Tibial nerve (tissue), 4 donors: ENCODE results near the gene TMPRSS15. TPM values are rescaled to one million over a fixed set of nuclear protein-coding genes. Genes with fewer than 3 reads are reported as not detected.

ENCODE experiments used
- DNase-seq, 2 donors: peaks; one replicate each; pipeline ENCODE4 v3.0.0-alpha.2; 2019; ENCODE audit warnings: low spot score in 2 of 2
- H3K27ac ChIP-seq, 4 donors: fragments of 200-600 bp; sonication (generic) in 3 of 4; one replicate each; pipeline ENCODE4 v1.5.1; 2017 to 2019; ENCODE audit warnings: mild to moderate bottlenecking in 1 of 4
- H3K27me3 ChIP-seq, 2 donors: fragments of 200-600 bp; sonication (generic) in 1 of 2; one replicate each; pipeline versions ENCODE4 v1.5.1 to v1.6.0; 2017 to 2019
- H3K36me3 ChIP-seq, 3 donors: fragments of 200-600 bp; sonication (generic); one replicate each; pipeline ENCODE4 v1.5.1; 2018 to 2019
- H3K4me1 ChIP-seq, 4 donors: fragments of 200-600 bp; sonication (generic) in 3 of 4; one replicate each; pipeline ENCODE4 v1.5.1; 2017 to 2019
- H3K4me3 ChIP-seq, 4 donors: fragments of 200-600 bp; sonication (generic) in 3 of 4; one replicate each; pipeline ENCODE4 v1.5.1; 2017 to 2019; ENCODE audit warnings: mild to moderate bottlenecking in 1 of 4, moderate library complexity in 1 of 4
- H3K9me3 ChIP-seq, 4 donors: fragments of 200-600 bp; sonication (generic) in 3 of 4; one replicate each; pipeline ENCODE4 v1.5.1; 2017 to 2019
- EP300 ChIP-seq, 2 donors: sonication (generic); formaldehyde crosslinking; IDR thresholded peaks; one replicate each; pipeline ENCODE4 v1.6.1; 2017; ENCODE audit warnings: antibody characterized with exemption in 2 of 2, mild to moderate bottlenecking in 1 of 2
- POLR2A ChIP-seq, 2 donors: fragments of 450-650 bp; IDR thresholded peaks; one replicate each; pipeline ENCODE4 v1.6.1; 2017; ENCODE audit warnings: antibody characterized with exemption in 2 of 2, mild to moderate bottlenecking in 2 of 2, moderate library complexity in 2 of 2
- WGBS, 2 donors: methylation state at CpG; one replicate each; pipeline ENCODE4 v1.1.5; 2018; 5-methylcytosine and 5-hydroxymethylcytosine counted together
- total RNA-seq, 4 donors: library from RNA; depleted of rRNA; stranded (reverse); fragments of >200 nt; gene quantifications; one replicate each; pipeline ENCODE4 v1.1.0, GENCODE V29; 2016
- TF ChIP-seq, protein P1 (sequence below), 5 experiments: fragments of 200-600 bp in 3 of 5; fragments of 450-650 bp in 2 of 5; sonication (generic) in 3 of 5; IDR thresholded peaks; one replicate each; pipeline ENCODE4 v1.5.1; 2016 to 2019; ENCODE audit warnings: antibody characterized with exemption in 5 of 5, mild to moderate bottlenecking in 3 of 5, moderate library complexity in 2 of 5

Gene TMPRSS15
- total RNA-seq, 4 donors from 2014 or later = not detected

DNA sequence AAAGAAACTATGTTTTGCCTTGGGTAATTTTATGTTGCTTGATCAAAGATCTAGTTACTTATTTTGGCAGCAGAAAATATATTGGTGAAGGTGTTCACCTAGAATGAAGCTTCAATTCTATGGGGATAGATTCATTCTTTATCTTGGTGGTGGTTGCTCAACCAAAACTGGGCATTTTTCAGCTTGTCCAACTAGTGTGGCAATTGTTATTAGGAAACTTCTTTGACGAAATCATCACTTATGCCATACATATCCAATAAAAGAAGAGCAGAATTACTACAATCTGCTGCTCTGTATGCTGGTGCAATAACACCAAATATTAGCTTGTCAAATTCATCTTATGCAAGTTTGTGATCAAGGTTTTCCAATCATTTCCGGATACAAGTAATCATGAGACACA, 26.8 kb upstream of the TMPRSS15 start:
- Histone ChIP-seq H3K36me3 (no peaks in the 10 kb centered on the region), H3K27ac (no peak overlapping the region), H3K4me1 (no peaks in the 10 kb centered on the region), H3K27me3 (no peaks in the 10 kb centered on the region), H3K9me3 (no peaks in the 10 kb centered on the region), H3K4me3 (no peak overlapping the region)
- no peak for DNase-seq
- TF ChIP-seq, protein P1, sequence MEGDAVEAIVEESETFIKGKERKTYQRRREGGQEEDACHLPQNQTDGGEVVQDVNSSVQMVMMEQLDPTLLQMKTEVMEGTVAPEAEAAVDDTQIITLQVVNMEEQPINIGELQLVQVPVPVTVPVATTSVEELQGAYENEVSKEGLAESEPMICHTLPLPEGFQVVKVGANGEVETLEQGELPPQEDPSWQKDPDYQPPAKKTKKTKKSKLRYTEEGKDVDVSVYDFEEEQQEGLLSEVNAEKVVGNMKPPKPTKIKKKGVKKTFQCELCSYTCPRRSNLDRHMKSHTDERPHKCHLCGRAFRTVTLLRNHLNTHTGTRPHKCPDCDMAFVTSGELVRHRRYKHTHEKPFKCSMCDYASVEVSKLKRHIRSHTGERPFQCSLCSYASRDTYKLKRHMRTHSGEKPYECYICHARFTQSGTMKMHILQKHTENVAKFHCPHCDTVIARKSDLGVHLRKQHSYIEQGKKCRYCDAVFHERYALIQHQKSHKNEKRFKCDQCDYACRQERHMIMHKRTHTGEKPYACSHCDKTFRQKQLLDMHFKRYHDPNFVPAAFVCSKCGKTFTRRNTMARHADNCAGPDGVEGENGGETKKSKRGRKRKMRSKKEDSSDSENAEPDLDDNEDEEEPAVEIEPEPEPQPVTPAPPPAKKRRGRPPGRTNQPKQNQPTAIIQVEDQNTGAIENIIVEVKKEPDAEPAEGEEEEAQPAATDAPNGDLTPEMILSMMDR (IDR thresholded peaks at IDR 0.05) = no peak
- TF ChIP-seq EP300 (IDR thresholded peaks at IDR 0.05) = no peak
- TF ChIP-seq POLR2A (IDR thresholded peaks at IDR 0.05) = no peak
- WGBS, 2 donors = 87 to 91% methylated on average over 2 of the region's 2 CpGs

DNA sequence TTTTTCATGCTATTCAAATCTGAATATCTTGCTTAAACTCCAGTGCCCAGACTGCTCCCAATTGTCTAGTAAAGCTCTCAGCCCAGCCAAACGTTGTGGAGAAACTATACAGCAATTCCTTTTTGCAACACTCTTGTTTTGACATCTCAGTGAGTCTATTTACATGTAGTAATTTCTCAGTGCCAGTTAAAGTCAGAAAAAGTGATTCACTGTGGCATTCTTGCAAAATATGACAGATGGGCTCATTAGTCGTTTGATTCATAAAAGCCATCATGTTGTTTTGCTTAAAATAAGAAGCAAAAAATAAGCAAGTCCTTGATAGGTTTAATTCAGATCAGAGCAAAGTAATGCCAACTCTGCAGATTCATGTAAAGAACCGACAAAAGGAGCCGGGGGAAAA, 20.7 kb upstream of the TMPRSS15 start:
- TF ChIP-seq, protein P1 (IDR thresholded peaks at IDR 0.05) = no peak
- no peak for TF ChIP-seq EP300 (IDR thresholded peaks at IDR 0.05)
- no peak for TF ChIP-seq POLR2A (IDR thresholded peaks at IDR 0.05)
- Histone ChIP-seq H3K27me3 (no peaks in the 10 kb centered on the region), H3K36me3 (no peaks in the 10 kb centered on the region), H3K4me3 (no peak overlapping the region), H3K27ac (no peak overlapping the region), H3K9me3 (no peaks in the 10 kb centered on the region), H3K4me1 (no peaks in the 10 kb centered on the region)
- 31 to 41% methylated on average over 4 of the region's 4 CpGs for WGBS, 2 donors
- DNase-seq = no peak

DNA sequence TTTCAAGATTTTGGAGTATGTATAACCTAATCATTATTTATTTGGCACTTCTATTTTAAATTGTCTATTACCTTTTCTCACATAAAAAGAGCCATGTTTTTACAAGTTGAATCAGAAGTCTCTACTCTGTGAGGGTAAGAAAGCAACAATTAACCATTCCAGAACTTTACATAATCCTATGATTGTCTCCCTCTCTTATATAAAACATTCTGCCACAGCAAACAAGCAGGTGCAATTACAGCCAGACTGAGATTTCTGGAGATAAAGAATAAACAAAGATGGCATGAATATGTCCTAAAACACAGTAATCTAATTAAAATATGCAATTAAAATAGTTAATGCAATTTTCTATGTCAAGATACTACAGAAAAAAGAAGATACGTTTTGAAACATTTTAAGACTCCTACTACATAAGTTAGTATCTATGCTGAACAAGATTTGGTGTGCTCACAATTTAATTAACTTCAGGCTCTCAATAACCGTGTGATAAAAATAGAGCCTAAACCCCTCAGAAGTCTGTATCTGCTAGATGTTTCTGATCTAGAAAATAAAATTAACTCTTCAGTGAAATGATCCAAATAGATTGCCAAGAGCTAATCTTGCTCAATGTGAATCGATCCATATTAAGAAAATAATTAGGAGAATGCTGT, 13.7 kb upstream of the TMPRSS15 start:
- no peak for DNase-seq
- WGBS, 2 donors = 50 to 53% methylated on average over 3 of the region's 3 CpGs
- Histone ChIP-seq H3K27ac (no peak overlapping the region), H3K36me3 (no peaks in the 10 kb centered on the region), H3K27me3 (no peaks in the 10 kb centered on the region), H3K4me1 (no peaks in the 10 kb centered on the region), H3K4me3 (no peak overlapping the region), H3K9me3 (no peaks in the 10 kb centered on the region)
- TF ChIP-seq, protein P1 (IDR thresholded peaks at IDR 0.05) = no peak
- TF ChIP-seq POLR2A (IDR thresholded peaks at IDR 0.05) (no peak), EP300 (IDR thresholded peaks at IDR 0.05) (no peak)

DNA sequence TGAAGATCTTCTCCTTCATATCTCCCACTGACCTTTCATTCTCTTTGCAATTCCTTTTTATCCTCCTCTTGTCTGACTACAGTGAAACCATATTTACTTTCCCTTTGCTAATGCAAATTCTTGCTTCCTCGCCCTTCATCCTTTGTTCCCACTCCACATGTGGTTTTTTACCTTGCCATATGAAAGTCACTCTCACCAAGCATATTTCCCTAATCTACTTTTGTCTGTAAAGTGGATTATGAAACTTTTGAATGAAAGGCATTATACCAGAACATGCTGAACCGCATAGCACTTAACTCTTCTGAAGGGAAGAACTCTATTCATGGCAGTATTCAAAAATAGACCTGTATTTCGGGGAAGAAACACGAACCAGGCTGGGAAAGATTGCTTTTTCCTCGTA, 8.0 kb upstream of the TMPRSS15 start:
- TF ChIP-seq, protein P1 (IDR thresholded peaks at IDR 0.05) = no peak
- TF ChIP-seq EP300 (IDR thresholded peaks at IDR 0.05) (no peak), POLR2A (IDR thresholded peaks at IDR 0.05) (no peak)
- H3K27me3 ChIP-seq = no peaks in the 10 kb centered on the region
- H3K27ac ChIP-seq = no peak overlapping the region
- H3K36me3 ChIP-seq = no peaks in the 10 kb centered on the region
- DNase-seq = no peak
- no peaks in the 10 kb centered on the region for H3K4me1 ChIP-seq
- H3K9me3 ChIP-seq = no peaks in the 10 kb centered on the region
- WGBS, 2 donors = 34 to 41% methylated on average over 5 of the region's 5 CpGs
- H3K4me3 ChIP-seq = no peak overlapping the region

DNA sequence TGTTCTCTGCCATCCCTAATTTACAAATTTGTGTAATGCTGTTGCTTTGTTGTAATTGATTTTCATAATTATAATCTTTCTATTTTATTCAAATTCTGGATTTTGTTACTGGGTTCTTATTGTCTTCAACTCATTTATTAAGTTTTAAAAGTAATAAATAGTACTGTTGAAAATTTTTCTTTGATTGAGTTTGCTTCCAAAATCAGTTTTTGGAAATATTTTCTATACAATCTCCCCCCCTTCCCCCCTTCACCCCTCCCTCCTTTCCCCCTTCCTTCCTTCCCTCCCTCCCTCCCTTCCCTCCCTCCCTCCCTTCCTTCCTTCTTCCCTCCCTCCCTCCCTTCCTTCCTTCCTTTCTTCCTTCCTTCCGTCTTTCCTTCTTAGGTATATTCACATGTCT, 6.0 kb upstream of the TMPRSS15 start:
- Histone ChIP-seq H3K9me3 (no peaks in the 10 kb centered on the region), H3K4me3 (no peak overlapping the region), H3K27ac (no peak overlapping the region), H3K36me3 (no peaks in the 10 kb centered on the region), H3K4me1 (no peaks in the 10 kb centered on the region), H3K27me3 (no peaks in the 10 kb centered on the region)
- TF ChIP-seq EP300 (IDR thresholded peaks at IDR 0.05) (no peak), POLR2A (IDR thresholded peaks at IDR 0.05) (no peak)
- TF ChIP-seq, protein P1 (IDR thresholded peaks at IDR 0.05) = no peak
- DNase-seq = no peak
- 64 to 95% methylated on average over 1 of the region's 1 CpG for WGBS, 2 donors
